ENCODE data around the gene OR52I1. TPM values are rescaled to one million over a fixed set of nuclear protein-coding genes. Genes with fewer than 3 reads are reported as not detected.

OR52I1 gene
- total RNA-seq, 1 experiment from 2014 or later, result not detected

DNA sequence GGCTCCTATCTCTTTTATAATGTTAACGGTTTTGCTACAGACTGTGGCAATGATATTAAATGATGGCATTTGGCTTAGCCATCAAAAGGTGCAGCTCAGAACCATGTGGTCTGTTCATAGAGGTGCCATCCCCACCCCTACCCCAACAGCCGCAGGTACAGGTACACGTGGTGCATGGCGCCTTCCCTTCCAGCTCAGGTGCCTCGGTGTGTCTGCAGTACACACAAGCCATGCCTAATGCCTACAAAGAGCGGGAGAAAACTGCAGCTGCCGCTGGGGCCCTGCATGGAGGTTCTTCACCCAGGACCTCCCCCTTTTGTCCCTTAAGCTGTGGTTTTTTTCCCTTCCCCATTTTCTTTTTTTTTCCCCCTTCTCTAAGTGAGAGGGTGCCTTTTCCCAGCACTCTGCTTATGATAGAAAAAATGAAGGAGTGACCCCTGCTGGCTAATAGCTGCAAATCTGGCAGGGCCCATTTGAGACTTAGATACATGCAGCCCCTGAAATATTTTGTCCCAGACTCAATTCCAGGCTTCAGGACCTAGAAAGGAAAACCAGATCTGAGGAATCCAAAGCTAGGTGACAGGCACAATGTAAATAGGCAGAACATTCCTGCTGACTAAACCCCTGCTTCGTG lies 42.4 kb upstream of the OR52I1 start:
- H3K9ac ChIP-seq (ENCODE audit: low read length), result no peak overlapping the region
- CTCF ChIA-PET, result interaction anchor here (1.1 to 2.4 kb wide), 3 partner anchors 14 to 369 kb away, joined by 4 to 16 read pairs (median 4); no protein-coding TSS in a partner anchor
- peak; percentile 39 for TF ChIP-seq RAD21 (IDR thresholded peaks at IDR 0.05; ENCODE audit: low read depth)
- TF ChIP-seq, protein P1, sequence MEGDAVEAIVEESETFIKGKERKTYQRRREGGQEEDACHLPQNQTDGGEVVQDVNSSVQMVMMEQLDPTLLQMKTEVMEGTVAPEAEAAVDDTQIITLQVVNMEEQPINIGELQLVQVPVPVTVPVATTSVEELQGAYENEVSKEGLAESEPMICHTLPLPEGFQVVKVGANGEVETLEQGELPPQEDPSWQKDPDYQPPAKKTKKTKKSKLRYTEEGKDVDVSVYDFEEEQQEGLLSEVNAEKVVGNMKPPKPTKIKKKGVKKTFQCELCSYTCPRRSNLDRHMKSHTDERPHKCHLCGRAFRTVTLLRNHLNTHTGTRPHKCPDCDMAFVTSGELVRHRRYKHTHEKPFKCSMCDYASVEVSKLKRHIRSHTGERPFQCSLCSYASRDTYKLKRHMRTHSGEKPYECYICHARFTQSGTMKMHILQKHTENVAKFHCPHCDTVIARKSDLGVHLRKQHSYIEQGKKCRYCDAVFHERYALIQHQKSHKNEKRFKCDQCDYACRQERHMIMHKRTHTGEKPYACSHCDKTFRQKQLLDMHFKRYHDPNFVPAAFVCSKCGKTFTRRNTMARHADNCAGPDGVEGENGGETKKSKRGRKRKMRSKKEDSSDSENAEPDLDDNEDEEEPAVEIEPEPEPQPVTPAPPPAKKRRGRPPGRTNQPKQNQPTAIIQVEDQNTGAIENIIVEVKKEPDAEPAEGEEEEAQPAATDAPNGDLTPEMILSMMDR (IDR thresholded peaks at IDR 0.05 in 2 of 3, conservative IDR thresholded peaks at IDR 0.05 in 1 of 3; ENCODE audit: borderline replicate concordance in 1 of 3, insufficient read depth in 1 of 3, low read depth in 2 of 3, low read length in 2 of 3), result peak; percentile 36 to 64 (median 64); a peak in 5 of 6 replicates
- TF ChIP-seq REST (IDR thresholded peaks at IDR 0.05; ENCODE audit: low read depth), result no peak
- BruUV-seq (replicated peaks), result no TSS peak
- no peaks in the 10 kb centered on the region; the same call in 1 of the 2 replicates for H4K20me1 ChIP-seq (ENCODE audit: insufficient read depth)
- intact Hi-C loops (cut with micrococcal nuclease), result no loop called here
- no peaks in the 10 kb centered on the region for H3K79me2 ChIP-seq (ENCODE audit: insufficient read depth, low read length)
- H3K9me2 ChIP-seq (ENCODE audit: insufficient read depth), result no peaks in the 10 kb centered on the region
- H3K4me3 ChIP-seq (replicated peaks in 1 of 2; ENCODE audit: low read depth in 1 of 2, low read length in 2 of 2), result no peak overlapping the region
- no peaks in the 10 kb centered on the region for H3K36me3 ChIP-seq (ENCODE audit: control insufficient read depth in 1 of 2, insufficient read depth in 2 of 2, low read length in 2 of 2)
- DNase-seq (ENCODE audit: low read depth, low spot score) (no peak), ATAC-seq (peak; percentile 79)
- peaks cover 45% of the 10 kb centered on the region for H3K27me3 ChIP-seq (ENCODE audit: insufficient read depth, low read length)
- no peaks in the 10 kb centered on the region for H3K4me1 ChIP-seq (ENCODE audit: control insufficient read depth in 1 of 2, insufficient read depth in 2 of 2, low read length in 2 of 2)
- RAD21 ChIA-PET (ENCODE audit: low non-redundant PET in 1 of 2, low total read pairs in 2 of 2, uncharacterized antibody in 2 of 2, unreplicated experiment in 2 of 2), result no interaction called here
- POLR2A ChIA-PET, result no interaction called here
- H3K9me3 ChIP-seq (ENCODE audit: control insufficient read depth in 1 of 2, insufficient read depth in 1 of 2, low read depth in 1 of 2, low read length in 2 of 2), result no peaks in the 10 kb centered on the region
- no peak overlapping the region for H3K4me2 ChIP-seq (ENCODE audit: low read length)
- H2AFZ ChIP-seq (ENCODE audit: low read depth, low read length, poor library complexity, severe bottlenecking), result no peak overlapping the region
- H3K27ac ChIP-seq (ENCODE audit: low read depth, low read length), result no peak overlapping the region

Measured in HCT116 (cell line).